Upper lobe of right lung (tissue), 1 donor: ENCODE measurements around the gene ARHGAP22. TPM values are rescaled to one million over a fixed set of nuclear protein-coding genes. Genes with fewer than 3 reads are reported as not detected.
A peak's percentile ranks its signal among the peaks of the same experiment; 100 is the strongest.

Source experiments
- ATAC-seq: fragments of 200-7000 bp; cut with Tn5 transposase; one replicate; pipeline ENCODE4 v1.9.1; 2020; ENCODE audit warnings: mild to moderate bottlenecking, moderate library complexity
- DNase-seq: peaks from one replicate; pipeline ENCODE4 v3.0.0-alpha.2; 2020
- H3K27ac ChIP-seq: fragments of 200-600 bp; one replicate; pipeline ENCODE4 v1.8.0; 2022
- H3K27me3 ChIP-seq: fragments of 200-600 bp; one replicate; pipeline ENCODE4 v1.8.0; 2022; ENCODE audit warnings: mild to moderate bottlenecking
- H3K36me3 ChIP-seq: fragments of 200-600 bp; one replicate; pipeline ENCODE4 v1.8.0; 2022
- H3K4me1 ChIP-seq: fragments of 200-600 bp; one replicate; pipeline ENCODE4 v1.8.0; 2022
- H3K4me3 ChIP-seq: fragments of 200-600 bp; one replicate; pipeline ENCODE4 v1.8.0; 2022; ENCODE audit warnings: mild to moderate bottlenecking
- H3K9me3 ChIP-seq: fragments of 200-600 bp; one replicate; pipeline ENCODE4 v1.8.0; 2022
- CTCF ChIP-seq: fragments of 200-600 bp; IDR thresholded peaks from one replicate; pipeline ENCODE4 v1.8.0; 2022; ENCODE audit warnings: antibody characterized with exemption
- intact Hi-C: fragments of 100-400 bp; cut with DNase I; formaldehyde crosslinking; loops from one replicate; pipeline ENCODE4 v1.11.0; 2022
- total RNA-seq: library from RNA; stranded (reverse); fragmentation: NEBNext Ultra II Directional; extraction: Animal tissue kit (Norgen Biotek cat#: 25700); gene quantifications from one replicate; pipeline ENCODE4 v1.2.1, GENCODE V29; 2021
- donor health status: DM: no; HTN: yes; CAD: no; lungs with severe emphysema.

The ARHGAP22 gene
- total RNA-seq, 1 donor from 2014 or later: 6.8 TPM

- no peaks in the 10 kb centered on the region for H3K9me3 ChIP-seq
- H3K4me3 ChIP-seq: no peak overlapping the region
- ATAC-seq: peak; percentile 7
- H3K27ac ChIP-seq: no peak overlapping the region
- TF ChIP-seq CTCF: no peak
- peaks cover 17% of the 10 kb centered on the region for H3K4me1 ChIP-seq
- H3K36me3 ChIP-seq: no peaks in the 10 kb centered on the region
- no peak for DNase-seq
- H3K27me3 ChIP-seq: no peaks in the 10 kb centered on the region
- intact Hi-C loops: no loop called here
Observed at GRCh38 chr10:48507933-48508790, 96.7 kb downstream of the ARHGAP22 start.

DNA sequence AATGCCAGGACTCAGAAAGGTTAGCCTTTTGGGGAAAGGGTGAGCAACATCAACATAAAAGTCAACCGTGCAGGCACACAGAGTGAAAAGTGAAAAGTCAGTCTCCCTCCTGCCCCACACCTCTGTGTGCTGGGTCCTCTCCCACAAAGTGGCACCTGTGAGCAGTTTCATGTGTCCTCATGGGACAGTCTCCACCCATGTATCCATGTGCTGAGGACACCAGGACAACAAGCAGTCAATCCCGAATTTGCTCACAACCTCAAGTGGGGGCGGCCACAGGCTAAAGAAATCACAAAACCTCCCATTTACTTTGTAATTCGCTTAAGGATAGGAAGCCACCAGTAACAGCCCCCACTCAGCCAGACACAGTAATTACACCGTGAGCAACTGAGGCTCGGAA, 97.4 kb downstream of the ARHGAP22 start:
- no peaks in the 10 kb centered on the region for H3K27me3 ChIP-seq
- TF ChIP-seq CTCF: no peak
- peaks cover 17% of the 10 kb centered on the region for H3K4me1 ChIP-seq
- H3K4me3 ChIP-seq: no peak overlapping the region
- no peaks in the 10 kb centered on the region for H3K9me3 ChIP-seq
- H3K27ac ChIP-seq: no peak overlapping the region
- H3K36me3 ChIP-seq: no peaks in the 10 kb centered on the region
- ATAC-seq (no peak), DNase-seq (no peak)
- intact Hi-C loops: no loop called here

DNA sequence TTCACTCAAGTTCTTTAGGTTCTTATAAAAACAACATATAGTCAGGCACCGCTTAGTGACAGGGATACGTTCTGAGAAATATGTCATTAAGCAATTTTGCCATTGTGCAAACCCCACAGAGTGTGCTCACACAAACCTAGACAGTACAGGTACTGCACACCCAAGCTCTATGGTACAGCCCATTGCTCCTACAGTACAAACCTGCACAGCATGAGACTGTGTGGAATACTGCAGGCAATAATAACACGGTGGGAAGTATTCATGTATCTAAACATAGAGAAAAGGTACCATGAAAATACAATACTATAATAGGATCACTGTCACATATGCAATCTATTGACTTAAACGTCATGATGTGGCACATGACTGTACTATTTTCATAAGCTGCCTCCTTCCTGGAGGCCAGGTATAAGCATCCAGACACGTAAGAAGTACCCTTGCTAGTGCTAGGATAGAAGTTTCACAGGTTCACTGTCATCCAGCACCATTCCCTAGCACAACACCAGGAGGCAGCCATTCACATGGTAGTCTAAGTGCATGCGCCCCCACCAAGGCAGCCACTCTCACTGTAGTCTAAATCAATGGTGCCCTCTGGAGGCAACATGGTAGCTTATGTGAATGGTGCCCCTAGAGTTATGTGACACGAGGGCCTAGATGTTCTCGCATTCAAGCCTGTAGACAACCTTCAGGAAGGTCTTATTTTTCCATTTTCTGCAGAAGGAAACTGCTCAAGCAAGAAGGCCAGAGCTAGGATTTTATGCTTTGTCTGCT, 98.5 kb downstream of the ARHGAP22 start:
- intact Hi-C loops: no loop called here
- no peak overlapping the region for H3K27ac ChIP-seq
- DNase-seq (no peak), ATAC-seq (peak; percentile 75)
- H3K4me3 ChIP-seq: no peak overlapping the region
- H3K9me3 ChIP-seq: no peaks in the 10 kb centered on the region
- no peaks in the 10 kb centered on the region for H3K27me3 ChIP-seq
- peaks cover 13% of the 10 kb centered on the region for H3K4me1 ChIP-seq
- TF ChIP-seq CTCF: peak; percentile 38
- no peaks in the 10 kb centered on the region for H3K36me3 ChIP-seq

- H3K4me1 ChIP-seq: peaks cover 12% of the 10 kb centered on the region
- no peaks in the 10 kb centered on the region for H3K36me3 ChIP-seq
- H3K27ac ChIP-seq: no peak overlapping the region
- no peak overlapping the region for H3K4me3 ChIP-seq
- peak; percentile 74 for ATAC-seq
- DNase-seq: no peak
- H3K27me3 ChIP-seq: no peaks in the 10 kb centered on the region
- intact Hi-C loops: no loop called here
- H3K9me3 ChIP-seq: no peaks in the 10 kb centered on the region
- TF ChIP-seq CTCF: no peak
Observed at GRCh38 chr10:48505394-48506112, 99.3 kb downstream of the ARHGAP22 start.

- no peak for TF ChIP-seq CTCF
- DNase-seq: no peak
- H3K9me3 ChIP-seq: no peaks in the 10 kb centered on the region
- H3K4me3 ChIP-seq: no peak overlapping the region
- no peak overlapping the region for H3K27ac ChIP-seq
- intact Hi-C loops: no loop called here
- H3K27me3 ChIP-seq: no peaks in the 10 kb centered on the region
- no peak for ATAC-seq
- no peaks in the 10 kb centered on the region for H3K36me3 ChIP-seq
- H3K4me1 ChIP-seq: peaks cover 12% of the 10 kb centered on the region
Observed at GRCh38 chr10:48504141-48504885, 100.6 kb downstream of the ARHGAP22 start.
